Stimulated activated CD4-positive, alpha-beta T cell treated with anti-CD3 and anti-CD28 coated beads, Interleukin-1b, Interleukin-23, amount 100 ng/mL, for 24 hours (primary cell): ENCODE measurements around the gene SPATC1L.

ENCODE experiments used
- DNase-seq, 4 experiments: peaks; one replicate each; pipeline ENCODE4 v3.0.0-alpha.2; 2020; ENCODE audit warnings: low read depth in 4 of 4, low spot score in 1 of 4

The SPATC1L gene

DNA sequence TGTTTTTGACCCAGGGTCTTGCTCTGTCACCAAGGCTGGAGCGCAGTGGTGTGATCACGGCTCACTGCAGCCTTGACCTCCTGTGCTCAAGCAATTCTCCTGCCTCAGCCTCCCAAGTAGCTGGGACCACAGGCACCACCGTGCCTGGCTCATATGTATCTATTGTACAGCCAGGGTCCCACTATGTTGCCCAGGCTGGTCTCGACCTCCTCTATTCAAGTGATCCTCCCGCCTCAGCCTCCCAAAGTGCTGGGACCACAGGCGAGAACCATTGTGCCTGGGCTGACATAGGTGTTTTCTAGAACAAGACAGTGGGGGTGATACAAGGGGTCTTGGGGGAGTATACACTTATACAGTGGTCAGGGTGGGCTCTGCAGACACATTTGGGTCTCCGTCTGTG is 46.4 kb downstream of the SPATC1L start:
- DNase-seq = no peak

DNA sequence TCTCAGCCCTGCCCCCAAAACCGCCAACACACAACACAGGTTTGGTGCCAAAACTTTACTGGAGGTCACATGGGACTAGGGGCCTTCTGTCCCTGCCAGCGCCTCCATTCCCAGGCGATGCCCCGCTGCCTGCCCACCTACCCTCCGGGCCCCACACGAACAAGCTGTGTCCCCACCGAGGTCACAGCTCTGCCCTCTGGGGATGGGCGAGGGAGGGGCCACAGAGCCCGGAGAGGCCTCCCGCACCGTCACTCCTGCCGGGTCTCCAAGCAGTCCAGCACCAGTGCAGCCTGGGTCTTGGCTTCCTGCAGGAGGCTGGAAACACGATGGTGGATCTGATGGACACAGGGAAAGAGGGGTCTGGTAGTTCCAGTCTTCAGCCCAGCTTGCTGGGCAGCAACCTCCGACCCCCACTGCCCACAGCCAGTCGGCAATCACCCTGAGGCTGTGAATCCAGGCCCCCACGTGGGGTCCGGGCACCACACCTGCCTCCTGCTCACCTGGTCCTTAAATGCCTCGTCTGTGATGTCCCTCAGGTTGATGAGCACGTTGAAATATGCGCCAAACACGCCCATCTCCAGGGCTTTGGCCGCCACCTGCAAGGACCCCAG is 47.4 kb downstream of the SPATC1L start:
- no peak for DNase-seq

GRCh38 chr21:46135782-46136395 is 48.4 kb downstream of the SPATC1L start:
- DNase-seq = no peak

GRCh38 chr21:46131838-46132651 is 52.2 kb downstream of the SPATC1L start:
- DNase-seq = no peak

DNA sequence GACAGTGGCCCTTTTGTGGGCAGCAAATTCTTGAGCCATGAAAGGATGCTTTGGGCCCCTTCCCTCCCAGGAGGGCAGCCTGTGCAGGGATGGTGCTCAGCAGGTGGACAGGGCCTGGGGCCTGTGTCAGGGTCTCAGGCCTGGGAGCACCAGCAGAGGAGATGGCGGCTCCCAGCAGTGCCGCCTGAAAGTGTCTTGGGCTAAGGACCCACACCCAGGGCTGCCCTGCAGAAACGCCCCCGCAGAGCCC is 52.7 kb downstream of the SPATC1L start:
- DNase-seq = no peak

GRCh38 chr21:46130831-46131587 is 53.2 kb downstream of the SPATC1L start:
- no peak for DNase-seq

DNA sequence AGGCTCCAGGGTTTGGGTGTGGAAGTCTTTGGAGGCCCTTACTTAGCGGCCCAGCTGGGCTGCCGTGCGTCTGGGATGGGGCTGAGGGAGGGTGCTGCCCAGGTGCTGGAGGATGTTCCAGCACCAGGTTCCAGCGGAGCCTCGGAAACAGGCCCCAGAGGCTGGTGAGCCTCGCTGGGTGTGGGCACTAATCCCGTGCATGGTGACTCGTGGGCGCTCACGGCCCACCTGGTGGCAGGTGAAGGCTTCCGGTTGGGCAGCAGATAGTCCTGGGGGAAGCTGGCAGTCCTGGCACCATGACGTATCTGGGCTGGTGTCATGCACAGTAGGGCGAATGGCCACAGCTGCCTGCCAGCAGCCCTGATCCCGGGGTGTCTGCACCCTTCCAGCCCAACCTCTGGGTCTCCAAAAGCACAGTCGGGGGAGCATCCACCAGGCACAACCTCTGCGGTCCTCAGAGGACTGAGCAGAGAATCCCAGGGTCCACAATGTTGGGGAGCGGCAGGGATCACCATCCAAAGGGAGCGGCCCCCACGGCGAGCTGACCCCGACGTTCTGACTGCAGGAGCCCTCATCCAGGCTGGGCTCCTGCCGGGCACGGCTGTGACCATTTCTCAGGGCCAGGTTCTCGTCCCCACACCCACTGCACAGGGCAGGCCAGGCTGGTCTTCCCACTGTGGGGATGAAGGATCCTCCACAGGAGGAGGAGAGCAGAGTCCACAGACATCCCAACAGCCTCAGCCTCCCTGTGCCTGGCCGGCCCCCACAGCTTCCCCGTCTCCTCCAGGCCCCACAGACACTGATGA is 54.2 kb downstream of the SPATC1L start:
- no peak for DNase-seq

GRCh38 chr21:46128933-46129571 is 55.2 kb downstream of the SPATC1L start:
- DNase-seq = no peak

- no peak for DNase-seq
Measured at GRCh38 chr21:46128106-46128932, 55.9 kb downstream of the SPATC1L start.

DNA sequence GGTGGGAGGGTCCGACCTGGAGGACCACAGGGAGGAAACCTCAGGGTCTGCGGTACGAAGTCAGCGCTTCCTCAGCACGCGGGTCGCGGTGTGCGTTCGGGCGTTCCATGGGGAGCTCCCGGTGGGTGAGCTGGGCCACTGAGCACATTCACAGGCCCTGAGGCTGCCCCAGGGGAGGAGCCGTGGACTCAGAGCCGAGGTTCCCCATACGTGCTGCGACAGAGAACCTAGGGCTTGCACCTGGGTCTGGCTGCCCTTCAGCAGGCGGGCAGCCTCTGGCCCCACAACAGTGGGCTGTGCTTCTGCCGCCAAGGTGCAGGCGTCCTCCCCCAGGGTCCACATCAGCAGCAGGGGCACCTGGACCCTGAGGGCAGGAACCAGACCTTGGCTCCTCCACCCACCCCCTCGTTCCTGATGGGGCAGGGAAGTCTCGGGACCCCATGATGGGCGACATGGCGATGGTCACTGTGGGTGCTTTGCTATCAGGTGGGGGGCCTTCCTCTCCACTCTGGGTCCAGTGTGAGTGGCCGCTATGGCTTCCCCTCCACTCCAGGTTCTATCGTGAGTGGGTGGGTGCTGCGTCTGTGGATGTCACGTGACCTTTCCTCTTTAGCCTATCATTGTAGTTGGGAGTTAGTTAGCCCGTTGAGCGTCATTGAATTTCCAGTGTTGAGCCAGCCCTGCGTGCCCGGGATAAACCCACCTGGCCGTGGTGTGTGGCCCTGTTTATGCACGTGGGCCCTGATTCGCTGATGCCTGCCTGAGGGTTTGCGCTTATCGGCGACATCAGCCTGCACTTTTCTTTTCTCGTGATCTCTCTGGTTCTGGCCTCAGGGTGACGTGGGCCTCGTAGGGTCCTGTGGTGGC is 56.8 kb downstream of the SPATC1L start:
- no peak for DNase-seq

DNA sequence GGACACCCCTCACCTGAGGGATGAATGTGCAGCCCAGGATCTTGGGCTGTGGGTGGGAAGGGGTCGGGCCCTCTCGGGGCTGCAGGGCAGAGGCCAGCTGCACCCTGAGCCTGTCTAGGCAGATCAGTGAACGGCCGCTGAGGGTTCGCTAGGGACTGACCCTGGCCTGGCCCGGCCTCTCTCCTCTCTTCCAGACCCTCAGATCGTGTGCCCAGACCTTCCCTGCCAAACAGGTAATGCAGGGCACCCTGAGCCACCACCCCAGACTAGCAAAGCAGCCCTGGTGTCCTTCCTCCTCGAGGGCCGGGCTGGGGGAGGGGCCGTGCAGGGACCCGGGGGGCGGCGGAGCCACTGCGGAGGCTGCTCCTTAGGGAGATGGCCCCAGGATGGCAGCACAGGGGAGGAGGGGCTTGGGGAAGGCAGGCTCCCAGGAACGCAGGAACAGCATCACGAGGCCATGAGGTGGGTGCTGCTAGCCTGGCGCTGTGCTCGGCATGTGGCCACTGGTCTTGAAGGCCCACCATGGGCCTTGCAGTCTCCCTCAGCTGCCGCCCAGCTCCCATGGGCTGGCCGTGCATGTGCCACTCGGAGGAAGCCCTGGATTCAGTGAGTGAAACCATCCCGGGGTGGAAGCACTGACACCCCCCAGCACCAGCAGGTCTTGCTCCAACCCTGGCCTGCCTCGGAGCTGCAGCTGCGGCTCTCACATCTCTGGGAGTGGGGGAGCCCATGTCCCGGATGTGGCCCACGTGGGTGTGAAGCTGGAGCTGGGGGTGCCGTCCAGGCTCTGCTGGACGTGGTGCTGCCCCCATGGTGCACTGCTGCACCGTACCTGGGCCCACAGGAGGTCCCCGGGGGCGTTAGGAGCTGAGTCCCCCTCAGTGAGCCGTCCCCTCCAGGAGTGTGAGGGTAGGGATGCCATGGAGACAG is 57.7 kb downstream of the SPATC1L start:
- DNase-seq = no peak

DNA sequence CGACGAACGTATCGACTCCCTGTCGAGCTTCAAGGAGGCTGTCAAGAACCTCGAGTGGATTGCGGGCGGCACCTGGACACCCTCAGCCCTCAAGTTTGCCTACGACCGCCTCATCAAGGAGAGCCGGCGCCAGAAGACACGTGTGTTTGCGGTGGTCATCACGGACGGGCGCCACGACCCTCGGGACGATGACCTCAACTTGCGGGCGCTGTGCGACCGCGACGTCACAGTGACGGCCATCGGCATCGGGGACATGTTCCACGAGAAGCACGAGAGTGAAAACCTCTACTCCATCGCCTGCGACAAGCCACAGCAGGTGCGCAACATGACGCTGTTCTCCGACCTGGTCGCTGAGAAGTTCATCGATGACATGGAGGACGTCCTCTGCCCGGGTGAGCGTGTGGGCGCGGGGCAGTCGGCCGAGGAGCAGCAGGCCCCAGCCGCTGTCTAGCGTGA is 58.4 kb downstream of the SPATC1L start:
- DNase-seq = no peak

DNA sequence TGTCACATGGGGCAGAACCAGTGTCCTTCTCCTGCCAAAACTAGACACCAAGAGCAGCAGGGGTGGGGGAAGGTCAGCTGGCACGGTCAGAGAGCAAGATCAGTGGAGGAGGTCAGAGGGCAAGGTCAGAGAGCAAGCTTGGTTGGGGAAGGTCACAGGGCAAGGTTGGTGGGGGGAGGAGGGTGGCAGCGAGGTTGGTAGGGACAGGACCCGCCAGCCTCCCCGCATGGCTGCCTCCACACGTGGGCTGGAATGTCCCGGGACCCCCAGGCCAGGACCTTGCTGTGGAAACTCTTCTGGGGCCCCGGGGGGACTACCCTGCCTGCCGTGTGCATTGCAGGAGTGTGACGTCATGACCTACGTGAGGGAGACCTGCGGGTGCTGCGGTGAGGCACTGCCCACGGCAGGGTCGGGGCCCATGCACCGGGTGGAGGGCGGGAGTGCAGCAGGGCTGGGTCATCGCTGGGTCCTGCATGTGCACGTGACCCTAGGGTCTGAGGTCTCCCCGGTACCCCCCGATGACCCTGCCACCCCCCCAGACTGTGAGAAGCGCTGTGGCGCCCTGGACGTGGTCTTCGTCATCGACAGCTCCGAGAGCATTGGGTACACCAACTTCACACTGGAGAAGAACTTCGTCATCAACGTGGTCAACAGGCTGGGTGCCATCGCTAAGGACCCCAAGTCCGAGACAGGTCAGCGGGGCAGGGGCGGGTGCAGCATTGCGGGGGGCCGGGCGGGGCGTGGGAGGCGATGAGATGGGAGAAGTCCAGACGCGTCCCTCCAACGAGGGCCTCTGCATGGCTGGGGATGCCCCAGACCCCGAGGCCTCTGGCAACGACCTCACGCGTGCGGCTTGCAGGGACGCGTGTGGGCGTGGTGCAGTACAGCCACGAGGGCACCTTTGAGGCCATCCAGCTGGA is 59.1 kb downstream of the SPATC1L start:
- no peak for DNase-seq

DNA sequence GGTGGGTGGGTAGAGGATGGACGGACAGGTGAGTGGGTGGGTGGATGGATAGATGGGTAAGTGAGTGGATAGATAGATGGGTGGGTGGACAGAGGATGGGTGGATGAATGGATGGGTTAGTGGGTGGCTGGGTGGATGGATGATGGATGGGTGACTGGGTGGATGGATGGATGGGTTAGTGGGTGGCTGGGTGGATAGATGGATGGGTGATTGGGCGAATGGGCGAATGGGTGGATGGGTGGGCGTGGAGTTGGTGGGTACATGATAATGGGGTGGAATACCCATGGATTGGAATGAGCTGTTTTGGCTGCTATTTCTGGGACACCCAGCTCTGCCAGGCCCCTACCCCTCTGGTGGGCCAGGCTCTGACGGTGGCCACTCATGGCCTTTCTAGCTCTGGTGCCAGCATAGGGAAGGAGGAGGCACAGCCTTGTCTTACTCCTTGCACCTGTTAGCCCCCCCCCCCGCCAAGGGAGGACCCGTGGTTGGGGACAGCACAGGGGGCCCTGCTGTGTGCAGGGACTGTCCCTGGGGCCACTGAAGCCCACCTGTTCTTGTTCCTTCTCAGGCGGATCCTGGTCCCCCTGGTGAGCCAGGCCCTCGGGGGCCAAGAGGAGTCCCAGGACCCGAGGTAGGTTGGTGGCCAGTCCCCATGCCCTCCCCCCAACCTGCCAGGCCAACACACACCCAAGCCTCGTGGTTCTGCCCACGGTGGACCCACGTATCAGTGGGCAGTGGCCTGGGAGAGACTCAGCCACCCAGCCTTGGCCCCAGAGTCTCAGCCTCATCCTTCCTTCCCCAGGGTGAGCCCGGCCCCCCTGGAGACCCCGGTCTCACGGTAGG is 60.0 kb downstream of the SPATC1L start:
- DNase-seq = no peak

DNA sequence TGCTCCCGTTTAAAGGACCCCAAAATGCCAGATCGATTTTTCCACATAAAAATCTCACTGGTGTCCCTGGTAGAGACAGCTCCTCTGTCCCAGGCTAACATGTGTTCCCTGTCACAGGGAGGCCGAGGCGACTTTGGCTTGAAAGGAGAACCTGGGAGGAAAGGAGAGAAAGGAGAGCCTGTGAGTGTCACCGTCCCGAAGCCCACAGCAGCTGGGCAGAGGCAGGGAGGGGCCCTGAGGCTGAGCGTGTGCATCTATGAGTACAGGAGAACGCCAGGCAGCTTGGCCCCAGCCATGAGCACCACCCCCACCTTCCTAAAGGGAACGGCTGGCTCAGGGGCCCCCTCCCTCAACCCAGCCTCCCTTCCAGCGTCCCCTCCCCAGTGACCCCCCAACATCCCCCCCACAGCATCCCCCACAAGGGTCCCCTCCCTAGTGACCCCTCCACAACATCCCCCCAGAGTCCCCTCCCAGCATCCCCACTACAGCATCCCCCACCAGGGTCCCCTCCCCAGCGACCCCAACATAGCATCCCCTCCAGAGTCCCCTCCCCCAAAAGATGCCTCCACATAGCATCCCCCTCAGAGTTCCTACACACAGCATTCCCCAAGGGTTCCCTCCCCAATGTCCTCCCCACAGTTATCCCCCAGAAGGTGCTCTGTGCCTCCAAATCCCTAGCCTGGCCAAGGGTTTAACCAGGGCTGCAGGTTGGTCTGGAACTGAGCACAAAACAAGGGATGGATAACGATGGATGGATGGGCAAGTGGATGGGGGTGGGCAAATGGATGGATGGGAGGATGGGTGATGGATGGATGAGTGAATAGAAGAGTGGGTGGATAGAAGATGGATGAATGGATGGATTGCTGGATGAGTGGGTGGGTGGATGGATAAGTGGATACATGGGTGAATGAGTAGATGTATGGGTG is 61.2 kb downstream of the SPATC1L start:
- DNase-seq = no peak
